Kidney tubule cell (primary cell): ENCODE data around the gene WDR36.

ENCODE experiments used
- DNase-seq: peaks from one replicate; pipeline ENCODE4 v3.0.0-alpha.2; 2018; ENCODE audit warnings: low spot score

WDR36 gene

GRCh38 chr5:111106320-111106948 is 14.3 kb downstream of the WDR36 start:
- no peak for DNase-seq

DNA sequence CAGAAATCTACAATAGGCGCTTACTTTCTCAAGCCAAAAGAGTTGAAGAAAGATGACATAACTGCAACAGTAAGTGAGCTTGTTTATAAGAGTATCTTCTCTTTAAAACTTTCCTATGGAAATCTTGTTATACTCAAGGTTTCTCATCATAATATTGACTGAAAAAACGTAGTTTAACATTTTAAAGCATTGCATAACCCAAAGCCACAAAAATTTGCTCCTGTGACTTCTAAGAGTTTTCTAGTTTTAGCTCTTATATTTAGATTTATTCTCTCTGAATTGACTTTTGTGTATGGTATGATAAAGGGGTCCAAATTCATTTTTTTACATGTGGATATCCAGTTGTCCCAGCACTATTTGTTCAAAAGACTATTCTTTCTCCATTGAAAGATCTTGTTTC is 15.2 kb downstream of the WDR36 start:
- DNase-seq: no peak

DNA sequence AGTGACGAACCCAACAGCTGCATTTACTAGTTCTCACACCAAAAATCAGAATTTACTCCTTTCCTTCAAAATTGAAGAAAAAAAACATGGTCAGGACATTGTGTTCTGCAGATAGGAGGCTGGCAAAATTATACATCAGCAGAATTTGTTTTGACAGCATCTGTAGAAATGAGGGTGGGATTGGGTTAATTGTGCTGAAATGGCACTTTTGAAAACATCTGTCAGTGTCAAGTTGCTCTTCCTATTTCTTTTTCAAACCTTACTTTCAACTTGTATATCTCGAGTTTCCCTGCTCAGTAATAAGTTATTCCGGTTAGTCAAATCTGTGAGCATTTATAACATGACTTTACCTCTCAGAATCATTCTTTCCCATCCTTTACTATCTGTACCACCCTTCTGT is 19.8 kb downstream of the WDR36 start:
- DNase-seq: no peak

DNA sequence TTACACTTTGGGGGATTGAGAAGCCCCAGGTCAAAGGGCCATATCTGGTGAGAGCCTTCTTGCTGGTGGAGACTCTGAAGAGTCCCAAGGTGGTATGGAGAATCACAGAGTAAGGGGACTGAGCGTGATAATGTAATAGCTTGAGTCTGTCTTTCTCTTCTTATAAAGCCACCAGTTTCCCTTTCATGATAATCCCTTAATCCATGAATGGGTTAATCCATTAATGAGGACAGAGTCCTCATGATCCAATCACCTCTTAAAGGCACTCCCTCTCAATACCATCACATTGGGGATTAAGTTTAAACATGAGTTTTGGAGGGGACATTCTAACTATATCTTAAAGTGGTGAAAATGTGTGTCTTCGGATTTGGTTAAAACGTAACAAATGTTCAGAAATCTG is 21.5 kb downstream of the WDR36 start:
- no peak for DNase-seq

DNA sequence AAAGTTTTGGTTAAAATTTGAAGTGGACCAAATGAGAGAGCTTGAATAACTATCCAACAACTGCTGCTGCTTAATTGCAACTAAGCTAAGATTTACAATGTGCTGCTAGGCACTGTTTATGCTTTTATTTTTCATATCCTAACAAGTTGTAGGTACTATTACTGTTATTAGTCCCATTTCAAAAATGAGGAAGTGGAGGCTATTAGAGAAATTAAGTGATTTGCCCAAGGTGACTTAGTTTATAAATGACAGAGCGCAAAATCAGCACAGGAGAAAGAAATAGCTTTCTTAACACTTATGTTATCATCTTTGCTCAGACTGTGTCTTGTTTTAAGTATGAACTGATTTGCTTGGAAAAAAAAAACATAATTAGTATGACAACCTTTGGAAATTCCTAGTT is 23.1 kb downstream of the WDR36 start:
- no peak for DNase-seq

GRCh38 chr5:111116550-111116949 is 24.4 kb downstream of the WDR36 start:
- no peak for DNase-seq

- DNase-seq: no peak
Observed at GRCh38 chr5:111117136-111117535, 25.0 kb downstream of the WDR36 start.

GRCh38 chr5:111119221-111119620 is 27.1 kb downstream of the WDR36 start:
- DNase-seq: no peak

DNA sequence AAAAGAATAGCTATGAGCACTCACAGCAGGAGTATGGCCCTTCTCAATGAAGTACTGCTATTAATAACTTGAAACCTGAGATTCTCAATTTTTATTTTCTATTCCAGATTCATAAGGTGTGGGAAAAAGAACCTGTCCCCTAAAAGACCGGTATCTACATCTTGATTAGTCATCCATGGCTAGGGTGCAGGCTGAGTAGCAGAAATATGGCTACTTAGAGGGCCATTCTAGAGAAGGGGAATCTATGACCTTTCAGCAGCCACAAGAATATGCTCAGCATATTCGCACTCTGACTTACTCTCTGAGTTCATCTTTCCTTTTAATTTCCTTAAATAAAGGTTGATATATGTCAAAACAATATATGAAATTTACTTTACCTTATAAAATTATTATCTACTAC is 27.7 kb downstream of the WDR36 start:
- DNase-seq: no peak

DNA sequence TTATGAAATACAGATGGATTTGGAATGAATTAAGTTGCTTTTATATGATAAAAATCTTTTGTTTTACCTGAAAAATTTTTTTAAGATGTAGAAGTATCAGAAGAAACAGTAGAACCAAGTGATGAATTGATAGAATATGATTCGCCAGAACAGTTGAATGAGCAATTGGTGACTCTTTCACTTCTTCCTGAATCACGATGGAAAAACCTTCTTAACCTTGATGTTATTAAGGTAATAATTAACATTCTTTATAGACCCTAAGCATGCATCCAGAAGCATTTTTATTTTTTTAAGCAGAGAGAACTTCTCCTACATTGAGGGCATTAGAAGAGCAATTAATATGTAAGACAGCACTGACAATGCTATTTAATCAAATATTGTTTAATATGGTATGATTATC is 28.8 kb downstream of the WDR36 start:
- peak; percentile 75 for DNase-seq

GRCh38 chr5:111121926-111122325 is 29.8 kb downstream of the WDR36 start:
- peak; percentile 61 for DNase-seq

DNA sequence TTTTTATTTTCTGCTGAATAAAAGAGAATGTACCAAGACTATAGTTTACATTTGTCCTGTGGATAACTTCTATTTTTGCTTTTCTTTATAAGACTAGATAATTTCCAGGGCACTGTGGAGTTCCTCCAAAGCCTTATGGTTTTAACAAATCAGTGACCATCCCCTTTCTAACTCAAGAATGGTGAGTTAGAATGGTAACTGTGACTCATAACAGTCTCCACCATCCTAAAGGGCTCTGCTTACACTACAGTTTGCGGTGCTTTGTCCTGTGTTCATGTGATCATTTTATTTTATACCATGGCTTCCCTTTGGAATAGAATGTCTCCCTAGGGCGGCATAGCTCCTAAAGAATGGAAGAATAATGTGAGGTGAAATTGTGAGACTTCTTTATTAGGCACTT is 30.2 kb downstream of the WDR36 start:
- DNase-seq: peak; percentile 18

- peak; percentile 15 for DNase-seq
Observed at GRCh38 chr5:111124793-111125192, 32.6 kb downstream of the WDR36 start.

DNA sequence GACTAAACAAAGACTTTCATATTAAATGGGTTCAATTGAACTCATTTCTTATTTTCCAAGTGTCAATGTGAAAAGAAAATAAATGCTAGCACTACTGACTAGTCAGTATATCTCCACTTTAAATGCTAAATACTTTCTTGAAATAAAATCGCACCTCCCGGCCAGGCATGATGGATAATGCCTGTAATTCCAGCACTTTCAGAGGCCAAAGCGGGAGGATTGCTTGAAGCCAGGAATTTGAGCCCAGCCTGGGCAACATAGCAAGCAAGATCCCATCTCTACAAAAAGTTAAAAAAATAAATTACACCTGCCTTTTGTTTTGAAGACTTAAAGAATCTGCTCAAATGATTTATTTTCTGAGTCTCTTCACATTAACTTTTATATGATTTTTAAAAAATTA is 34.7 kb downstream of the WDR36 start:
- DNase-seq: no peak

- peak; percentile 79 for DNase-seq
Observed at GRCh38 chr5:111127453-111128195, 35.5 kb downstream of the WDR36 start.

- peak; percentile 16 for DNase-seq
Observed at GRCh38 chr5:111129938-111130337, 37.8 kb downstream of the WDR36 start.

GRCh38 chr5:111131356-111131755 is 39.2 kb downstream of the WDR36 start:
- peak; percentile 60 for DNase-seq

GRCh38 chr5:111132076-111132475 is 39.9 kb downstream of the WDR36 start:
- no peak for DNase-seq

DNA sequence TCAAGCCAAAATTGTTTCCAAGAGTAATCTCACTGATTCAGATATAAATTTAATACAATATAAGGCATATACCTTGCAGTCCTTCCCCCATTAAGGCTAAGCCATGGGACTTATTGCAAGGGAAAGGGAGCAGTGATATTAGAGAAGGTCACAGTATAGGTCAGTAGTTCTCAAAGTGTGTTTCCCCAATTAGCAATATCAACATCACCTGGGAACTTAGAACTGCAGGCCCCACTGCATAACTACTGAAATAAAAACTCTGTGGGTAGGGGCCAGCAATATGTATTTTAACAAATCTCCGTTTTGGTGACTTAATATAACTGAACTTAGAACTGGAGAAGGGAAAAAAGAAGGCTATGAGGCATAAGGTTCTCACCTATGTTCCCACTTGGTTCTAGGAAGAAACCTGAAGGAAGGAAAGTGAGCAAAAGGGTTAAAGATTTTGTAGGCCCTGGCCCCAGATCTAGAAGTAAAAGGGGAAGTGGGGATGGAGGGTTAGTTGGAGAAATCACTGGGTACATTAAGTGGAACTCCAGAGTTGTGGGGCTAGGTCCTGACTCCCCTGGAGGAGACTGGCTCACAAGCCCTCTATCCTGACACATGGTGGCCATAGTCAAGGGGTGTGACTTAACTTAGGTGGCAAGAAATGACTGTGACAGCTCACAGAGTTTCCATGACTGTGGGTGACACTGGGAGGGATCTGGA is 40.7 kb downstream of the WDR36 start:
- DNase-seq: no peak

DNA sequence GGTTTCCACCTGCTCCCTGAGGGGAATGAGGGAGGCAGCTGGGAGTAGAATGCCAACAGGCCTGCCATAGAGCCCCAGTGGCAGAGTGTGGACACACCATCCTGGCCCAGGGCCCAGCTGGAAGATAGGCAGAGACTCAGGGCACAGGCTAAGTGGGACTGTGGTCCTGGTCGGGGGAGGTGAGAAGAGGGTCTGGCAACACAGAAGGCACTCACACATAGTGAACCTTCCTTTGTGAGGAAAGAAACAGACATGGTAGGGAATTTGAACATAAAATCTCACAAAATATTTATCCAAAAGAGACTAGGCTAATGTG is 41.2 kb downstream of the WDR36 start:
- DNase-seq: no peak

DNA sequence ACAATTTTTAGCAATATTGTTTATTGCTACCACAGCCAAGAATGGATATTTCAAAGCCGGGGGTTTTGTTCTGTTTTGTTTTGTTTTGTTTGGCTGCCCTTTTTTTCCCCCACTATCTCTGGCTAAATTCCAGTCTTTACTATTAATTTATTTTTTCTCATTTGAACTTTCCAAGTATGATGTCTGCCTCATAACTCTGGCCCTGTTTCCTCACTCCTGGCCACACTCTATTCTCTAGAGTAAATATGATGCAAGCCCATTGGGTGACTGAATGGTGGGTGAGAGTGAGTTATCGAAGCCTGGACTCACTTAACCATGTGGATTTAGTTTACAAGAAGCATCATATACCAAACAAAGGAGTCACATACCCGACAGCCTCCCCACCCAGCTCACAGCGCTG is 41.9 kb downstream of the WDR36 start:
- no peak for DNase-seq

- DNase-seq: no peak
Observed at GRCh38 chr5:111134864-111135263, 42.7 kb downstream of the WDR36 start.

DNA sequence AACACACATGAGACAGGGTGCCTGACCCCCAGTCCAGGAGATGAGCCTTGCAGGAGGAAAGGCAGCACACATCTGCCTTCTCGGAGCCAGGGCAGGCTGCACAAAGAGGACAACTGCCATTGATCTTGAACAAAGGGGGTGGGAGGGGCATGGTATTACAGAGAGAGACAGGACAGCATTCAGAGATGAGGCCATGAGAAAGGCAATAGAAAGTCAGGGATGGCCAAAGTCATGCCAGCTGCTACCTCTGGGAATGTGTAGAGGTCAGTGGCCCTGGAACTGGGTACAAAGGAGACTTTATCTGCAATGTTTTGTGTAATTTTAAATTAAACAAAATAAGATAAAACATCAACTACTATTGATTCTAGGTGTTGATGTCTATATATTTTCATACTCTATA is 43.2 kb downstream of the WDR36 start:
- DNase-seq: no peak

DNA sequence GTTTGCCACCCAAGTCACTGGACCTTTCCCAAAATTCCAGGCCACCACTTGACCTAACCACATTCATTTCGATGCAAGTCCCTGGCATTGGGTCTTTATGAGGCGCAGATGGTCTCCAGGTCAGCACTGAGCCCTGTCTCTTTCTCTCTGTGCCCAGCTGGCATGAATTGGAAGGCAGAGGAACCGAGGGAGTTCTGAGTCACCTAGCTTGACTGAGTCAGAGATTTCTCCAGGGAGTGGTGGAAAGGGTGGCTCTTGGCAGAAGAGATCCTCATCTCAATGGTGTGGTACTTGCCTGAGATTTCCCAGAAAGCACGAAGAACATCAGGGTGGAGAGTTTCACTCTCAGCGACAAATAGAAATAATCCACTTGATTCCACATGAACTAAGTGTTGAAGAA is 43.8 kb downstream of the WDR36 start:
- DNase-seq: peak; percentile 56
